Fibroblast of peridontal ligament (primary cell): ENCODE results near the gene PPP2R2D.

Experiments
- DNase-seq: peaks from one replicate; pipeline ENCODE4 v3.0.0-alpha.2; 2010; ENCODE audit errors: extremely low read depth

Gene PPP2R2D

DNA sequence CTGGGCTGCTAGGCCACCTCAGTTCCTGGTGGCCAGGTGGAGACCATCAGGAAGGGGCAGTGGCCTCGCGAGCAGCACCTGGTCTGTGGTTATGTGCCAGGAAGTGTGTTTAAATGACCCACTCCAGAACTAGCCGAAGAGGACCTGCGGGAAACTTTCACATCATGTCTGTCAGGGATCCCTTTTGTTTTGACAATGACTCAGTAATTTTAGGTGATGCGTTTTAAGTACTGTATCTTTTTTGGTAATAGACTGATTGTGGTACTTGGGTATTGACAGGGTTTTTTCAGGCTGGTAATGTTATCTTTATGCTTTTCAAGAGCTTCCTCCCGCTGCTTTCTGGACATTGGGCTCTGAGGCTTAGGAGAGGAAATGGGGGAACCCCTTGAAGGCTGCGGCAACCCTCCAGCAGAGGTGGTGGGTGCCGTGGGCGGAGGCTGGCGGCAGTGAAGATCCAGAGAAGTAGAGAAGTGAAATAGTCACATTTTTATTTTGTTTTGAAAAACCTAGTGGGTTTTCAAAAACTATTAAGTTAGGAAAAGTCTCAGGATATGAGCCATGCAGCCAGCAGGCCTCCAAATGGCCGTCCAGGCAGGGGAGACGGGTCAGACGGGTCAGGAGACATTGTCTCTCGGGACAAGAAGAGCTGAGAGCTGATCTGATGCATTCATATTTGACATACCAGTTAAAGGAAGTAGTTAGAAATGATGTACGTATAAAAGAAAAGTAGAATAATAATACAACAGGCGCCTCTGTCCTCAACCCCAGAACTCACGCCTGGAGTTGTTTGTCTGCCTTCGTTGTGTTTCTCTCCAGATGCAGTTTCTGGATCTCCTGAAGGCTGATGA lies 27.7 kb downstream of the PPP2R2D start:
- no peak for DNase-seq

DNA sequence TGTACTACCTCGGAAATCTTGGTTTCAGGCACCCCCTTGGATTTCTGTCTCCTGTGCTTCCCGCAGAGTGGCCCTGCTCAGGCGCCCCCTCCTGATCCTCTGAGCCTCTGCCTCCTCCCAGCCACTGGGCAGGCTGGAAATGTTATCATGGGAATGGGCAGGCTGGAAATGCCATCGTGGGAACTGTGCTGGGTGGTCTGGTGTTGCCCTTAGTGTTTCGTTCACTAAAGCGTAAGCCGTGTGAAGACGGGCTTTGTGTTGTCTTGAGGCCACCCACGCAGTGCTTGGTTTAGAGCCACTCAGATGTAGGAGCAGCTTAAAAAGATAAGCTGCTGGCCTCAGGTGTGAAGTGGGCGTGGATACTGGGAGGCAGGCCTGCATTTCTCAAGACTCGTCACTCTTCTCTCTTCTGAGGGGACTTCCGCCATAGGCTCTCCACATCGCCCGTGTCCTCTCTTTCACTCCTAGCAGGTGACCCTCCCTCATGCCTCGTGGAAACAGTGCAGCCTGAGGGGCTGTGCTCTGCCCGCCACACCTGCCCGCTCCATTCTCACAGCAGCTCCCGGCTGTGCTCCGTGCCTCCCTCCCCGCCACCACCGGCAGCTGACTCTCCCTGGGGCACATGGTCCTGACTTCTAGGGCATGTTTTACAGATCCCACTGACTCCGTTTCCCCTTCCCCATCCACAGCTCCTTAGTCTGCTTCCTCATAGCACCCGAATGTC lies 28.5 kb downstream of the PPP2R2D start:
- no peak for DNase-seq

DNA sequence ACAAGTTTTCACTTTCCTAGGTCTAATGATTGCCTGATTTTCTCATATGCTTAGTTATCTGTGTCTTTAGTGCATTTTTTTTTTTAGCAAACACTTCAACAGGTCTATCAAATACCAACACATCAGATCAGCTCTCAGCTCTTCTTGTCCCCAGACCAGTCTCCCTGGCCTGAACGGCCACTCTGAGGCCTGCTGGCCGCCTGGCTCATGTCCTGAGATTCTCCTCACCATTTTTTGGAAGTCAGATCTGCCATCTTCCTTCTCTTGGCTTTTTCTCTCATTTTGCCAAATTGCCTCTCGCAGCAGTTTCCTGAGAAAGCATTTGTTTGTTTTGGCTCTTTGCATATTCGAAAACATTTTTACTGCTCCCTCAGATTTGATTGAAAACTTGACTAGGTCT lies 29.3 kb downstream of the PPP2R2D start:
- DNase-seq = no peak

DNA sequence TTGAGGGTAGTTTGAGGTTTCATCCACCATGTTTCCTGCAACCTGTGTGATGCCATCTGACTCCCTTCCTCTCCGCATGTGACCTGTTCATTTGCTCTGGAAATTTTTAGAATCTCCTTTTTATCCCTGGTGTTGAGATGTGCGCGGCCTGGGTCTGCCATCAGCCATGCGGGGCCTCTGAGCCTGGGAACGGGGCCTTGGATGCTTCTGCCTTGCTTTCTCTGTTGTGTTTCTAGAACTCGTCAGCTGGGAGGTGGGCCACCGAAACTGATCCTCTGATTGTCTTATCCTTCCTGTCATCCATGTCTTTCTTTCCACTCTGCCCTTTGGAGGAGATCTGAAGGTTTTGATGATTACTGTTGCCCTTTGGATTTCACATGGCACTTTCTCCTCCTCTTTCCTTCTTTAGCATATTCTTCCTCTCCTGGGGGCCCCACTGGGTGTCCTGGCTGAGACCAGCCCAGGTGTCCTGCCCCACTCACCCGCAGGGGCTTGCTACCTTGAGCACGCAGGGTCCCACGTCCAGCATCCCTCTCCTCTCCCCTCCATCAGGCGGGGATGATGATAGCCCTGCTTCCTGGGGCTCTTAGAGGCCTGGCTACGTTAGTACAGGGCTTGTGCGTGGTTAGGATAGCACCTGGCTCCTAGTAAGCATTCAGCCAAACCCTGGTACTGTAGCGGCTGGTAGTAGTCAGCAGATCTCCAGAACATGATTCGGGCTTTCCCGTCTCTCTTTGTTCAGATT lies 29.9 kb downstream of the PPP2R2D start:
- DNase-seq = no peak

DNA sequence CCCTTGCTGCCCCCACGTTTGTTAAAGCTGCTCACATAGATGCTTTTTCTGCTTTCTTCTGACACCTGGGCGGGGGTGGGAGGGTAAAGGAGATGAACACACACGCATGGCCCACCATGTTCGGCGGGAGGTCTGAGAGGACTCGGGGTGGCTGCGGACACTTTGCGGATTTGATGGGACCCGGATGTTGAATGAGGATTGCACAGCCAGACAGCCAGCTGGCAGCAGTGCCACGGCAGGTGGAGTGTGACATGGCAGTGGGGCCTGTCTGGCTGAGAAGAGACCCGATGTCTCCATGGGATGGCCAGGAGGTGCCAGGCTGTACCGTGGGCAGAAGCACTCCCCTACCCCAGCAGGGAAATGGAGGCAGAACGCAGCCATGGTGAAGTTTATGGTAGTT lies 31.2 kb downstream of the PPP2R2D start:
- DNase-seq = no peak

DNA sequence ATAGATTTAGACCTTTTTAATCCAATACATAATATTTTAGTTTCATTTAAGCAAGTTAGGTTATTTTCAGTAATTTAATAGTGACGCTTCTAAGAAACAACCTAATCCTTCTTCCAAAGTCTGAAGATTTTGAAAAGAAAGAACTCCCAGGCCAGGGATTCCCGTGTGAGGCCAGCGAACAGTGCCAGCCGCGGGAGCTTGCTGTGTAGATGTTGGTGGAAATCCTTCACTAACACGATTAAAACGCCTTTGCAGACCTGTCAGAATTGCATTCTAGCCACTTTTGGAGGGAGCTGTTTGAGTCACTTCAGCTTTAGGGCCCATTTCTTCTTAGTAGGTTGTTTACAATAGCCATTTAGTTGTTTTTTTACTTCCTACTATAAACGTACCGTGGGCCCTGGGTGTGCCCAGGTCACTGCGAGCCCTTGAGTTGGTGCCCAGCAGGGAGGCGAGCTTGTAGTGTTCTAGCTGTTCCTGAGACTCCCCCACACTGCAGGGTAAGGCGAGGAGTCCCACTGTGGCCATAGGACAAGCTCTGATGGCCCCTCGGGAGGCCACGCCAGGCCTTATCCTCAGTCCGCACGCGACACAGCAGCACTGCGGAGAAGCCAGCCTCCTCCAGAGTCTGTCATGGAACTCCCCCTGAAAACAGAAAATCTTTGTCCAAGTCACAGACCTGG lies 32.3 kb downstream of the PPP2R2D start:
- peak; percentile 8 for DNase-seq

DNA sequence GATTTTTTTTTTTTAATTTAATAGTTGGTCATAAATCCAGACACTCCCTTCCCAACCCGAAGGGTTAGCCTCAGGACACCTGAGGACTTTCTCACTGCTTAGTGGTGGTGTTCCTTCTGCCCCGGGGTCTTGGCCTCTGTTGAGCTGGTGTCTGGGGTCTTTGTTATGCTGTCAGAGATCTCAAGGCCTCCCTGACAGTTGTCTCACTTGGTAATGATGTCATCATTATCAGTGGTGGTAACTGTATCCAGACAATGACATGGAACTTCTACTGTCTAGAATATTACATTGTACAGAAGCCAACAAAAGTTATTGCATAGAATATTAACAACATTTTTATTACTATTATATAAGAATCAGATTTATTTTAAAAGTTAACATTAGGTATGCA lies 32.9 kb downstream of the PPP2R2D start:
- DNase-seq = no peak

DNA sequence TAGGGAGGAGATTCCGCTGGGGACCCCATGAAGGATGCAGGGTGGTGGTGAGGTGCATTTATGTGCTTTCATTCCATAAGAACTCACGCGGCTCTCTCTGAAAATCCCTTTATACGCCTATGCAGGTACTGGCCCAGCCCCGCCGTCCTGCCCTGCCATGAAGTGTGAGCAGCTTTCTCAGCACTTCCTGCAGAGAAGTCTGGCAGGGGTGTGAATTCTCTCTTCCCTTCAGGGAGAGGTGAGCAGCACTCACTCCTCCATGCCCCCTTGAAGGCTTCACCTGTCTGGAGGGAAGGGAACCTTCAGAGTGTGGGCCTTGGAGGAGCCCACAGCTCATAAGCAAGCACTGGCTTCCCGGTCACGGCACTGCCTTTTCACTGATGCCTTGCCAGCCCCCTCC lies 34.0 kb downstream of the PPP2R2D start:
- no peak for DNase-seq

DNA sequence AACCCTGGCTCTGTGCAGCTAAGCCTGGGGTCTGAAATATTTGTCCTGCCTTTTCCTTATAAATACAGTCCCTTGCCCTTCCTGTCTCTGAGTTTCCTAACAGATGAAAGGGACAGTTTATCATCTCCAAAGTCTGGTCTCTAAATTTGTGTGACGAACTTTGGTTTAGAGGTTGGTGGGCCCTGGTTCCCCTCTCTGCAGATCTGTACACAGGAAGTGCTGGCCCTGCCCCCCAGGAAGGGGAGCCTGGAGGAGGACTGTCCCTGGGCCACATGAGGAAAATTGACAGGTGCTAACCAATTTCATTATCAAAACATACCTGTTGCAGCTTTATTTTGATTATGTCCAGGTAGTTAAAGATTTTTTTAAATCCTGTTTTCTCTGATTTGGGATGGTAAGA lies 34.5 kb downstream of the PPP2R2D start:
- no peak for DNase-seq

DNA sequence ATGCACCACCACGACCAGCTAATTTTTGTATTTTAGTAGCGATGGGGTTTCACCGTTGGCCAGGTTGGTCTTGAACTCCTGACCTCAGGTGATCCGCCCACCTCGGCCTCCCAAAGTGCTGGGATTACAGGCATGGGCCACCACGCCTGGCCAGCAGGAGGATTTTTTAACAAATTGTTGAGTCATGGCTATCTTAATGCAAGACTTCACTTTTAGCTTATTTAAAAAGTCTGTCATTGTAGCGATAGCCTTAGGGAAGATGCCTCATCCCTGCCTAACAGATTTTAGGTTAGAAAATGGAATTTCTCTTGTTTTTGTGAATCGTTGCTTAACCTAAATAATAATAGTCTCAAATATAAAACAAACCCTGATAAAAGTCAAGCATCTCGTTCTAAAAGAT lies 35.5 kb downstream of the PPP2R2D start:
- no peak for DNase-seq

DNA sequence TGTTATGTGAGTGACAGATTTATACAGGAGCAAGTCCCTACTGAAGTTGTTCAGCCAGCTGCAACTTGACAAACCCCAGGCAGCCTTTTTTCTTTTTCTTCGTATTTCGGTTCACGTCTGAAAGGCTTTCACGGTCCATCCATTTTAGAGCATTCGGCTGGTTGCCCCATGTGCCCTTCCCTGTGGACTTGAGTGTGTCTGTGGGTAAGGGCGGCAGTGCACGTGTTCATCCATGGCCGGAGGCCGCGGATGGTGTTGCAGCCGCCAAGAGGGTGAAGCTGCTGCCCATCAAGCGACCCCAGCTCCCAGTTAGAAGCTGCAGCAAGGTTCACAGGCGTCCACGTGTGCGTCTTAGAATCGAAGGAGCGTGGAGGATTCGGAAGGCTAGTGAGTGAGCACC lies 35.9 kb downstream of the PPP2R2D start:
- DNase-seq = no peak

DNA sequence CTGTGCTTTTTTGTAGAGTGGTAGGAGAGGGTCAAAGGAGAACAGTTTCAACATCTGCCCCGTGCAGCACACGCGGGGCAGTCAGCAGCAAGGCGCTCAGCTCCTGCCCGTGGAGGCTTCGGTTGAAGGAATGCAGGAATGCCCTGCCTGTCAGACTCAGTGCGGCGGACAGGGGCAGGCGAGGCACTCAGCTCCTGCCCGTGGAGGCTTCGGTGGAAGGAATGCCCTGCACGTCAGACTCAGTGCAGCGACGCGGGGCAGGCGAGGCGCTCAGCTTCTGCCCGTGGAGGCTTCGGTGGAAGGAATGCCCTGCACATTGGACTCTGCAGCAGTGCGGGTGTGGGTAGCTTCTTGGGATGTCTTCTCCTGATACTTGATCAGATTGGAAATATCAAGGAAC lies 37.0 kb downstream of the PPP2R2D start:
- no peak for DNase-seq

DNA sequence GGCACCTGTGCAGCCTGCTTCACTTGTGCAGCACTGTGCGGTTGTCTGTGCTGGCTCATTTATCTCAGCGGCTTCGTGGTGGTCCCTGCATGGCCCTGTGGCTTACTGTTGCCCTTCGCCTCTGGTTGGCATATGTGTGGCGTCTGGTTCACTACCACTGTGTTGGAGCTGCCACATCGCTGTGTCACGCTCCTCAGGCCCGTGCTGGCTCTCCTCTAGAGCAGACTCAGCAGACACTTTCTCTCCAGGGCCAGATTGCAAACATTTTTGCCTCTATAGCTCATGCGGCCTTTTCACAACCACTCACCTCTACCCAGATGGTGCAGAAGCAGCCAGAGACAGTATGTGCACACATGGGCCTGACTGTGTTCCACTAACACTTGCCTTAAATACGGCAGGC lies 37.9 kb downstream of the PPP2R2D start:
- no peak for DNase-seq

DNA sequence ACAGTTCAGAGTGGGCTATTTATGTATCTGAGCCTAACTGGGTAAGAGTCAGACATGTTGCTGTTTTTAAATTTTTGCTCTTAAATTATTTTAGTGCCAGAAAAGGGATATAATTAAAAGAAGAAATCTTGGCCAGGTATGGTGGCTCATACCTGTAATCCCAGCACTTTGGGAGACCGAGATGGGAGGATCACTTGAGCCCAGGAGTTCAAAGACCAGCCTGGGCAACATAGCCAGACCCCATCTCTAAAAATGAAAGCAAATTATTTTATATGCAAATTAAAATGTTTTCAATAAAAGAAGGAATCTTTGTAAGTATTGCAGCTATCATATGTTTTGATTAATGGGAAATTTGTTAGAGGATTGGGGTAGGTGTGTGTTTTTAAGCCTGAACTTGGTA lies 41.6 kb downstream of the PPP2R2D start:
- DNase-seq = no peak

DNA sequence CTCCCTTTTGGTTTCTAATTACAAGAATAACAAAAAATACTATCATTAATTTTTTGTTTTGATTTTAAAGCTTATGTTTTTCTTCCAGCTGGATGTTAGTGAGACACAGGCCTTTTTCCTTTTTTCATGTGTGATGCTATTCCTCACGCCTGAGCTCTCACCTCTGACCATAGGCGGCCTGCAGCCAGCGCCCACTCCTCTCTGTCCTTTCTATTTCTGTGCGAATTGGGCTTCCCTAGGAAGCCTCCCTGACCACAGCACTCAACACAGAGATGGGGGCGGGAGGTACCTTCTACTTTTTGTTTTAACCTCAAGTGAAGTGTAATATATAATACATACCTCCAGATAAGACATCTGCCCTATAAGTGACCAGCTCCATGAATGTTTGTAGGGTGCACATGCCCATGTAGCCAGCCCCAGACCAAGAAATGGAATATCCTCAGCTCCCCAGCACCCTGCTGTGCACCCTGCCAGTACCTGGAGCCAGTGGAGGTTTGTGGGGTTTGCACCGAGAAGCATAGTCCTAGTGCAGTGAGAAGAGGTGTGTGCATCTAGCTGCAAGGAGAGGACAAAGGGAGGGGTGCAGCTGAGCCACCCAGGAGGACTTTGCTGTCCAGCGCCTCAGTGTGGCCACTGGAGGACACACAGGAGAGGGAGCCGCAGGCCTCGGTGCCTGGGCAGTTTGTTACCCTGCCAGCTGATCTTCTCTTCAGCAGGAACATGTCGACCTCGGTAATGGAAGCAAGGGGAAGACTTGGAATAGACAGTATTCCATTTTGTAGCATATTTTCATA lies 42.4 kb downstream of the PPP2R2D start:
- DNase-seq = no peak

DNA sequence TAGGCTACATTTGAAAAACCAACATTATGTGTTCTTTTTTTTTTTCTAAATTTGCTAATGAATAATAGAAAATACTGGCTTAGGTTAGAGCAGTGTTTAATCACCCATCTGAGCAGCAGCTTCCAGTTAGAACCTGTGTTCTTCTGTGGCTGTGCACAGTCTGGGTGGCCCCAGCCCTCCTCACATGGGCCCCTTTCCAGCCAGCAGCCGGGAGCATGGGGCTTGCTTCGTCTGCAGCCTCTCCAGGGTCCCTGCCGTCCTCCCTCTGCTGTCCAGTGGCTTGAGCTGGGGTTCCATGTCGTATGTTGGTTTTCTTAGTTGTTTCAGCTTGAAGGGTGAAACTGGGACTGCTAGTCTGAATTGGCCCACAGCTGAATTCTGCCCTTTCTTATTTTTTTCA lies 43.6 kb downstream of the PPP2R2D start:
- DNase-seq = no peak

DNA sequence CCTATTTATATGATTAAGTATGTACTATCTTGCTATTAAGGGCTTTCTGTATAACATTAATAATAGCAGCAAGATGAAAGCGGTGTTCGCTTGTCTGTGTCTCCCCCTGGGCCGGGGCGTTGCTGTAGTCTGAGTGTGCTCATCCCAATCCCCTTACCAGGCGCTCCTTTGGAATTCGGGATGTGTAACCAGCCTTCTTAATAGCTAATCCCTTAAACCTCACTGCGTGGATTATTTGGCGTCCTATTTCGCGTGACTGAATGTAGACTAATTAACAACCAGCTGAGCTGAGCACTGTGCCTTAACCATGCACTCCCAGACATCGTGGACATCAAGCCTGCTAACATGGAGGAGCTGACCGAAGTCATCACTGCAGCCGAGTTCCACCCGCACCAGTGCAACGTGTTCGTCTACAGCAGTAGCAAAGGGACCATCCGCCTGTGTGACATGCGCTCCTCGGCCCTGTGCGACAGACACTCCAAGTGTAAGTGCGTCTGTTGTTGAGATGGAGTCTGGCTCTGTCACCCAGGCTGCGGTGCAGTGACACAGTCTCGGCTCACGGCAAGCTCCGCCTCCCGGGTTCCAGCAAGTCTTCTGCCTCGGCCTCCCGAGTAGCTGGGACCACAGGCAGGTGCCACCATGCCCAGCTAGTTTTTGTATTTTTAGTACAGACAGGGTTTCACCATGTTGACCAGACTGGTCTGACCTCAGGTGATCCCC lies 44.3 kb downstream of the PPP2R2D start:
- no peak for DNase-seq

DNA sequence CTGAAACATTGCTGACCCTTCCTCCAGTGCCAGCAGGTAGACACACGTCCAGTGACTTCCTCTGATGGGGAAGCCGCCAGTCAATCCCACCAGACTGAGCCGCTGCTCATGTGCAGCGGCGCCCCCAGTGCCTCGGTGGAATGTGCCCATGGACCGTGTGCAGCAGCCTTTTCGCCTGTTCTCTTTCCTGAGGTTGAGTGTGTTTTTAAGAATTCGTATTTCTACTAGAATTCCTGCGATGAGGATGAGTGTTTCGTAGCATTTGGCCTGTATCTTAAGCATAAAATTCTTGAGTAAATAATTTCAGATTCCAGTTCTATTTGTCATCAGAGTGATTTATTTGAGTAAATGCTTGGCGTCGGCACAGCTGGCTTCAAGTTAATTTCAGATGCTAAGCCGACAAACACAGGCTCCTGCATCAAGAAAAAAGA lies 45.5 kb downstream of the PPP2R2D start:
- peak; percentile 95 for DNase-seq

DNA sequence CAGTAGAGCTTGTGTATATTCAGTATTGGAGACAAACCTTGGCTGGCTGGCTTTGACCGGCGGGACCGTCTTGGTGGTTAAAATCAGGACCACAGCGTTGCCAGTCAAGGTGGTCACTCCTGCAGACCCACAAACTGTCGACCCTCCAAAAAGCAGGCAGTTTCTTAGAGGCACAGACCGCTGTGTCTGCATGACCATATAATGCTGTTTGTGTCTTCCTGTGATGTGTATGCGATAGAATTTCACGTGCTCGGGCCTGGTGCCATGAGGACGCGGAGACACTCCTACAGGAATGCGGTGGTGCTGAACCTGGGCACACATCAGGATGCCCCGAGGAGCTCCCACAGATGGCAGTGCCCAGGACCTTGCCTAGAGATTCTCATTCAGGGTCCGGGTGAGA lies 46.1 kb downstream of the PPP2R2D start:
- DNase-seq = no peak

DNA sequence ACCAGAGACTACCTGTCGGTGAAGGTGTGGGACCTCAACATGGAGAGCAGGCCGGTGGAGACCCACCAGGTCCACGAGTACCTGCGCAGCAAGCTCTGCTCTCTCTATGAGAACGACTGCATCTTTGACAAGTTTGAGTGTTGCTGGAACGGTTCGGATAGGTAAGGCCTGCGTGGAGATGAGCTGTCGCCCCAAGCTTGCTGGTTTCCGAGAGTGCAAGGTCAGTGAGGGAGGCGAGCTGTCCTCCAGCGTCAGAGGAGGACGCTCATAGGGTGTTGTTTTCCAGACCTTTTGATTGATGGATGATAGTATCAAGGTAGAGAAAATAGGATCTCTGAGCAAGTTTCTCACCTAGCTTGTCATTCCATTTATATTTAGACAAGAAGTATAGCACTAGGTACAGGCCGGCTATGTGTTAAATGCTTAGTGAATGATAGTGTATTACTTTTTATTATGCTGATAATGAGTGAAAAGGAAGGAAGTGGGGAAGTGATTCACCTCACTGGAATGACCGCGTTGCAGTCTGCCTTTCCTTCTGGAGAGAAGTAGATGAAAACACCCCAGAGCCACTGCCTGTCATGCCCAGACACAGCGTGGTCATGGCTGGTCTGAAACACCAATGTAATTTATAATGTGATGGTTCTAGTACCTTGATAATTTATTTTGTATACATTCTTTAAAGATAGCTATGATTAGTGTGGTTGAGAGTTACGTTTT lies 47.0 kb downstream of the PPP2R2D start:
- DNase-seq = peak; percentile 37
